Astrocyte (in vitro differentiated cells and primary cell): Measurements from ENCODE around the gene PARVB. TPM values are rescaled to one million over a fixed set of nuclear protein-coding genes. Genes with fewer than 3 reads are reported as not detected.
A peak's percentile ranks its signal among the peaks of the same experiment; 100 is the strongest.

Experiments
- DNase-seq: peaks from one replicate; pipeline ENCODE4 v3.0.0-alpha.2; 2010; ENCODE audit warnings: low read depth
- FAIRE-seq: peaks from 2 replicates; lab custom pipeline; 2011; peaks lifted over from hg19 to GRCh38; lab: Jason Lieb, UNC
- H2AFZ ChIP-seq: 2 replicates; pipeline ENCODE4 v1.6.0; 2012; ENCODE audit warnings: low read depth, low read length, inconsistent platforms
- H3K27ac ChIP-seq: 2 replicates; pipeline ENCODE4 v1.5.1; 2011; ENCODE audit warnings: low read depth, low read length, inconsistent platforms
- H3K27me3 ChIP-seq: 2 replicates; pipeline ENCODE4 v1.6.0; 2011; ENCODE audit warnings: low read length, inconsistent platforms; ENCODE audit not compliant: insufficient read depth
- H3K36me3 ChIP-seq: 2 replicates; pipeline ENCODE4 v1.5.1; 2011; ENCODE audit warnings: low read length, inconsistent platforms; ENCODE audit not compliant: insufficient read depth
- H3K4me1 ChIP-seq: 2 replicates; pipeline ENCODE4 v1.5.1; 2011; ENCODE audit warnings: low read length, inconsistent platforms; ENCODE audit not compliant: insufficient read depth
- H3K4me2 ChIP-seq: 2 replicates; pipeline ENCODE4 v1.6.0; 2012; ENCODE audit warnings: low read length, inconsistent platforms
- H3K4me3 ChIP-seq: 2 replicates; pipeline ENCODE4 v1.5.1; 2011; ENCODE audit warnings: low read depth, mild to moderate bottlenecking, low read length, inconsistent platforms; ENCODE audit not compliant: insufficient read depth
- H3K79me2 ChIP-seq: 2 replicates; pipeline ENCODE4 v1.6.0; 2012; ENCODE audit warnings: mild to moderate bottlenecking, low read length, inconsistent platforms; ENCODE audit not compliant: insufficient read depth
- H3K9ac ChIP-seq: 2 replicates; pipeline ENCODE4 v1.6.0; 2012; ENCODE audit warnings: mild to moderate bottlenecking, low read length, inconsistent platforms
- H3K9me3 ChIP-seq: 2 replicates; pipeline ENCODE4 v1.5.1; 2012; ENCODE audit warnings: low read depth, mild to moderate bottlenecking, low read length, inconsistent platforms; ENCODE audit not compliant: insufficient read depth
- H4K20me1 ChIP-seq: 2 replicates; pipeline ENCODE4 v1.6.0; 2012; ENCODE audit warnings: low read length, inconsistent platforms; ENCODE audit not compliant: insufficient read depth
- H3K27ac Mint-ChIP-seq: one replicate; pipeline ENCODE4 v1.8.0; 2021; ENCODE audit warnings: mild to moderate bottlenecking, mixed read lengths; ENCODE audit not compliant: unreplicated experiment
- H3K27me3 Mint-ChIP-seq: one replicate; pipeline ENCODE4 v1.8.0; 2021; ENCODE audit warnings: low read depth, mixed read lengths; ENCODE audit not compliant: unreplicated experiment
- H3K36me3 Mint-ChIP-seq: one replicate; pipeline ENCODE4 v1.8.0; 2021; ENCODE audit warnings: low read depth, mixed read lengths; ENCODE audit not compliant: unreplicated experiment
- H3K4me1 Mint-ChIP-seq: one replicate; pipeline ENCODE4 v1.8.0; 2021; ENCODE audit warnings: low read depth, mixed read lengths; ENCODE audit not compliant: unreplicated experiment
- H3K4me3 Mint-ChIP-seq: one replicate; pipeline ENCODE4 v1.8.0; 2021; ENCODE audit warnings: mild to moderate bottlenecking, moderate library complexity, mixed read lengths; ENCODE audit not compliant: unreplicated experiment
- H3K9me3 Mint-ChIP-seq: one replicate; pipeline ENCODE4 v1.8.0; 2021; ENCODE audit warnings: mild to moderate bottlenecking, mixed read lengths; ENCODE audit not compliant: unreplicated experiment
- EZH2 ChIP-seq: IDR thresholded peaks from 2 replicates; pipeline ENCODE4 v1.6.1; 2012; ENCODE audit warnings: mild to moderate bottlenecking, low read length, inconsistent platforms; ENCODE audit not compliant: insufficient read depth
- total RNA-seq: library from RNA; stranded (reverse); gene quantifications from 2 replicates; pipeline ENCODE4 v1.2.1, GENCODE V29; 2021
- TF ChIP-seq, protein P1 (sequence below): IDR thresholded peaks from 2 replicates; pipeline ENCODE4 v1.5.1; 2011; ENCODE audit warnings: low read depth, mild to moderate bottlenecking, inconsistent platforms, low read length, moderate library complexity; ENCODE audit not compliant: insufficient read depth

PARVB gene
- total RNA-seq, 1 donor from 2014 or later: 22.0 TPM

DNA sequence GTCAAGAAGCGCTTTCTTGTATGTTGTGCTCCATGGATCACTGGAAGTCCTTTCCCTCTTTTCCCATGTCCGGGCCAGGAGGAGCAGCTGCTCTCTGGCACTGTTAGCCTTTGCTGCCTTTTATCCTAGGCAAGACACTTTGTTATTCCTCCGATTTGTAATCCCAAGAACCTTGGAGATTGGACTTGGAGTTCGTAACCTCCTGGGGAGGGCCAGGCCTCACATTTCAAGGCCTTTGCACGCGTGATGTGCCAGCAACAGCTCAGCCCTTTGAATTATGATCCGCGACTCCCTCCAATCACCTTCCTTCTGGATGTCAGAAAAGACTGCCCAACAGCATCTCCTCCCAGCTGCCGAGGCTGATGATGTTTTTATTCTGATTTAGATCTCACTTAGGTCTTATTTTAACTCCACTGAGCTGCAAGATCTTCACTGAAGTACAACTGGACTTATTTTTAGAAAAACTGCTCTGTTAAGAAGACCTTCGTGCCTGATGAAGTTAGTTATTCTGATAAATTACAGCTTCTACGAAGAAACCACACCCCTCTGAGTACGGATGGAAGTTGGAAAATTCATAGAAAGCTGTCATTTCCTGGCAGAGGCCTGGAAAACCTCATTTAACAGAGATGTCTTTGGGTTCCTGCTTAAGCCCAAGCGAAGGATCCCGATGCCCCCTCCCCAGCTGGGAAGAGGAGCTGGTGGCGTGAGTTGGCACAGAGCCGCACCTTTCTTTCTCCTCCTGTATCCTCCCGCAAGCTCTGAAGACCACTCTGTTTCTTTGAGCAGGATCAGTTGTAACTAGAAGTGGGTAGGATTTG, 62.4 kb downstream of the PARVB start:
- H3K27me3 Mint-ChIP-seq: peaks cover 24% of the 10 kb centered on the region
- Histone ChIP-seq H3K4me2 (no peak overlapping the region), H3K27ac (no peak overlapping the region), H3K36me3 (no peaks in the 10 kb centered on the region), H4K20me1 (peaks cover 30% of the 10 kb centered on the region), H3K27me3 (no peaks in the 10 kb centered on the region), H3K9me3 (no peaks in the 10 kb centered on the region), H3K79me2 (no peaks in the 10 kb centered on the region), H2AFZ (no peak overlapping the region), H3K4me3 (no peak overlapping the region), H3K4me1 (peaks cover 13% of the 10 kb centered on the region), H3K9ac (no peak overlapping the region)
- FAIRE-seq (no peak), DNase-seq (peak; percentile 60)
- no peaks in the 10 kb centered on the region for H3K4me1 Mint-ChIP-seq
- no peak overlapping the region for H3K4me3 Mint-ChIP-seq
- TF ChIP-seq EZH2: no peak
- TF ChIP-seq, protein P1, sequence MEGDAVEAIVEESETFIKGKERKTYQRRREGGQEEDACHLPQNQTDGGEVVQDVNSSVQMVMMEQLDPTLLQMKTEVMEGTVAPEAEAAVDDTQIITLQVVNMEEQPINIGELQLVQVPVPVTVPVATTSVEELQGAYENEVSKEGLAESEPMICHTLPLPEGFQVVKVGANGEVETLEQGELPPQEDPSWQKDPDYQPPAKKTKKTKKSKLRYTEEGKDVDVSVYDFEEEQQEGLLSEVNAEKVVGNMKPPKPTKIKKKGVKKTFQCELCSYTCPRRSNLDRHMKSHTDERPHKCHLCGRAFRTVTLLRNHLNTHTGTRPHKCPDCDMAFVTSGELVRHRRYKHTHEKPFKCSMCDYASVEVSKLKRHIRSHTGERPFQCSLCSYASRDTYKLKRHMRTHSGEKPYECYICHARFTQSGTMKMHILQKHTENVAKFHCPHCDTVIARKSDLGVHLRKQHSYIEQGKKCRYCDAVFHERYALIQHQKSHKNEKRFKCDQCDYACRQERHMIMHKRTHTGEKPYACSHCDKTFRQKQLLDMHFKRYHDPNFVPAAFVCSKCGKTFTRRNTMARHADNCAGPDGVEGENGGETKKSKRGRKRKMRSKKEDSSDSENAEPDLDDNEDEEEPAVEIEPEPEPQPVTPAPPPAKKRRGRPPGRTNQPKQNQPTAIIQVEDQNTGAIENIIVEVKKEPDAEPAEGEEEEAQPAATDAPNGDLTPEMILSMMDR: no peak
- no peak overlapping the region for H3K27ac Mint-ChIP-seq
- H3K9me3 Mint-ChIP-seq: peaks cover 9% of the 10 kb centered on the region
- H3K36me3 Mint-ChIP-seq: peaks cover 6% of the 10 kb centered on the region

DNA sequence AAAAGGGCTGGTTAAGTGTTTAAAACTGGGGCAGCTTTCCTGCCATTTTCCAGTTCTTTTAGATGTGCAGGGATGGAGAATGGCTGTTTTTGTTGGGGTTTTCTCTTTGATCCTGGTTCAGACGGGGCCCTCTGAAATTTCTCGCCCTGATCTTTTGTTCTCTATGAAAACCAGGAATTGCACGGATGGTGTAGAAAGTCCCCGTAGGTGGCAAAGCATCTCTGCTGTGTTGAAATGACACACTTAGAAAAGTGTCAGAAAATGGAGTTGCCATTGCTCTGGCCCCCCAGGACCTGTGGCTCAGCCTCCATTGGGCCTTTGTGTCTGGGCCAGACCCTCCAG, 63.0 kb downstream of the PARVB start:
- no peaks in the 10 kb centered on the region for H3K27me3 ChIP-seq
- H3K79me2 ChIP-seq: no peaks in the 10 kb centered on the region
- peaks cover 6% of the 10 kb centered on the region for H3K36me3 Mint-ChIP-seq
- H3K4me1 Mint-ChIP-seq: no peaks in the 10 kb centered on the region
- no peak overlapping the region for H3K4me2 ChIP-seq
- no peak overlapping the region for H3K27ac Mint-ChIP-seq
- no peak for FAIRE-seq
- TF ChIP-seq EZH2: no peak
- TF ChIP-seq, protein P1: no peak
- no peak overlapping the region for H3K9ac ChIP-seq
- H4K20me1 ChIP-seq: peaks cover 27% of the 10 kb centered on the region
- peaks cover 9% of the 10 kb centered on the region for H3K9me3 Mint-ChIP-seq
- no peak overlapping the region for H3K4me3 ChIP-seq
- H3K4me1 ChIP-seq: peaks cover 13% of the 10 kb centered on the region
- DNase-seq: no peak
- no peaks in the 10 kb centered on the region for H3K9me3 ChIP-seq
- no peak overlapping the region for H3K4me3 Mint-ChIP-seq
- peaks cover 24% of the 10 kb centered on the region for H3K27me3 Mint-ChIP-seq
- no peaks in the 10 kb centered on the region for H3K36me3 ChIP-seq
- no peak overlapping the region for H2AFZ ChIP-seq
- H3K27ac ChIP-seq: no peak overlapping the region

DNA sequence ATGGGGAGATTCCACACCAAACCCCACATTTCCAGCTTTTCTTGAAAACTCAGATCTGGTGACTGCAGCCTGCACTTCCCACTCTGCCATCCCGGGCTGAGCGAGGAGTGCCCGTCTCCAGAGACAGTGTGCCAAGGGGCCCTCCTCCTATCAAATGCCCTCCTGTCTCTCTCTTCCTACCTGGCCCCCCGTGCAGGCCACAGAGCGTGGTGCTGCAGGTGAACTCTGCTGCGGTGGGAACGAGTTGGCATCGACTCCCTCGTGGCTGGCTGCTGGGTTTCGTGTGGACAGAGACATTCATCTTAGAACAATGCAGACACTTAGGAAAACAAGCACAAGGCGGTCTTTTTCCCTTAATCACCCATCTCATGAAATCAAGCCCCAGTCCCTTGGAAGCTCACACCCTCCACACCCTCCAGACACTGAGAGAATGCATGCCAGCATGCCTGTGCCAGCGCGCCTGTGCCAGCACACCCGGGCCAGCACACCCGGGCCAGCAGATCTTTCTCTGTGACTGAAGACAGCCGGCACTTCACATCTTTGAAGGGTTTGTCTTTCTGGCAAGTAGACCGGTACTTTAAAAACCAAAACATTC, 65.0 kb downstream of the PARVB start:
- H3K27ac ChIP-seq: no peak overlapping the region
- no peaks in the 10 kb centered on the region for H3K36me3 ChIP-seq
- TF ChIP-seq EZH2: no peak
- TF ChIP-seq, protein P1: no peak
- FAIRE-seq (no peak), DNase-seq (peak; percentile 85)
- no peak overlapping the region for H3K9ac ChIP-seq
- Mint-ChIP-seq H3K27ac (no peak overlapping the region), H3K36me3 (peaks cover 6% of the 10 kb centered on the region), H3K9me3 (peaks cover 11% of the 10 kb centered on the region), H3K4me1 (no peaks in the 10 kb centered on the region), H3K27me3 (peaks cover 10% of the 10 kb centered on the region), H3K4me3 (no peak overlapping the region)
- H3K79me2 ChIP-seq: no peaks in the 10 kb centered on the region
- no peaks in the 10 kb centered on the region for H3K27me3 ChIP-seq
- no peak overlapping the region for H2AFZ ChIP-seq
- H3K4me1 ChIP-seq: peaks cover 13% of the 10 kb centered on the region
- no peak overlapping the region for H3K4me3 ChIP-seq
- H3K9me3 ChIP-seq: no peaks in the 10 kb centered on the region
- H3K4me2 ChIP-seq: peak overlapping the region; percentile 58
- H4K20me1 ChIP-seq: peaks cover 33% of the 10 kb centered on the region
